ENCODE measurements around the gene MPPED1.

The MPPED1 gene

GRCh38 chr22:43411869-43412807, at the start of gene MPPED1:
Gene MPPED1 (plus strand): TSS chr22:43412014. CDS start chr22:43424986, 12,972 bp downstream.
- no peak for DNase-seq

GRCh38 chr22:43363315-43364168, 48.3 kb upstream of the MPPED1 start:
- DNase-seq, result no peak

GRCh38 chr22:43364169-43364435, 47.7 kb upstream of the MPPED1 start:
- no peak for DNase-seq

- no peak for DNase-seq
These were observed 45.9 kb upstream of the MPPED1 start for GRCh38 chr22:43365715-43366440.

GRCh38 chr22:43370036-43370435, 41.8 kb upstream of the MPPED1 start:
- DNase-seq, result no peak

GRCh38 chr22:43375951-43376455, 35.8 kb upstream of the MPPED1 start:
- no peak for DNase-seq

GRCh38 chr22:43376765-43377547, 34.9 kb upstream of the MPPED1 start:
- peak; percentile 18 for DNase-seq

- DNase-seq, result no peak
These were observed 34.3 kb upstream of the MPPED1 start for GRCh38 chr22:43377548-43377895.

GRCh38 chr22:43377896-43378704, 33.7 kb upstream of the MPPED1 start:
- no peak for DNase-seq

- no peak for DNase-seq
These were observed 30.1 kb upstream of the MPPED1 start for GRCh38 chr22:43381693-43382092.

- DNase-seq, result no peak
These were observed 27.0 kb upstream of the MPPED1 start for GRCh38 chr22:43384863-43385262.

- peak; percentile 76 for DNase-seq
These were observed 25.8 kb upstream of the MPPED1 start for GRCh38 chr22:43385770-43386641.

- no peak for DNase-seq
These were observed 24.0 kb upstream of the MPPED1 start for GRCh38 chr22:43387815-43388214.

GRCh38 chr22:43388420-43388851, 23.4 kb upstream of the MPPED1 start:
- peak; percentile 73 for DNase-seq

GRCh38 chr22:43389227-43389836, 22.5 kb upstream of the MPPED1 start:
- DNase-seq, result no peak

- DNase-seq, result no peak
These were observed 21.6 kb upstream of the MPPED1 start for GRCh38 chr22:43390166-43390565.

- DNase-seq, result no peak
These were observed 20.9 kb upstream of the MPPED1 start for GRCh38 chr22:43390872-43391271.

- DNase-seq, result no peak
These were observed 20.5 kb upstream of the MPPED1 start for GRCh38 chr22:43391306-43391705.

GRCh38 chr22:43392385-43392989, 19.3 kb upstream of the MPPED1 start:
- DNase-seq, result no peak

Data from CD4-positive, alpha-beta T cell treated with Interleukin-6 for 4 hours (primary cell).